HG02870 (cell line): ENCODE data around the gene CARD11.

Experiments used
- ATAC-seq: cut with Tn5 transposase; IDR thresholded peaks from one replicate; pipeline ENCODE4 v1.9.1; 2021; ENCODE audit warnings: mild to moderate bottlenecking, moderate library complexity; ENCODE audit not compliant: unreplicated experiment

The CARD11 gene

GRCh38 chr7:2856388-2857169 is 187.1 kb downstream of the CARD11 start:
- no peak for ATAC-seq
